GM12891 (cell line): ENCODE results near the gene RNASE4.

ENCODE experiments used
- DNase-seq: peaks from one replicate; pipeline ENCODE4 v3.0.0; 2011; ENCODE audit warnings: low spot score; ENCODE audit not compliant: insufficient read length
- FAIRE-seq: peaks from 2 replicates; lab custom pipeline; 2011; peaks lifted over from hg19 to GRCh38; lab: Jason Lieb, UNC
- PAX5 ChIP-seq: IDR thresholded peaks from 2 replicates; pipeline ENCODE4 v1.6.1; 2011; ENCODE audit warnings: low read length, moderate library complexity, mild to moderate bottlenecking; ENCODE audit not compliant: insufficient read depth, severe bottlenecking
- POLR2A ChIP-seq: IDR thresholded peaks from 2 replicates; pipeline ENCODE4 v1.6.1; 2011; ENCODE audit warnings: low read depth, low read length, control low read depth
- POLR2AphosphoS5 ChIP-seq: IDR thresholded peaks from 2 replicates; pipeline ENCODE4 v1.6.1; 2011; ENCODE audit warnings: low read depth, low read length, control low read depth
- POU2F2 ChIP-seq: IDR thresholded peaks from 2 replicates; pipeline ENCODE4 v1.6.1; 2011; ENCODE audit warnings: low read depth, mild to moderate bottlenecking, control low read depth, low read length, moderate library complexity
- SPI1 ChIP-seq: IDR thresholded peaks from 2 replicates; pipeline ENCODE4 v1.6.1; 2011; ENCODE audit warnings: low read depth, low read length, control low read depth
- TAF1 ChIP-seq: IDR thresholded peaks from 2 replicates; pipeline ENCODE4 v1.6.1; 2011; ENCODE audit warnings: low read depth, low read length, control low read depth

The RNASE4 gene

DNA sequence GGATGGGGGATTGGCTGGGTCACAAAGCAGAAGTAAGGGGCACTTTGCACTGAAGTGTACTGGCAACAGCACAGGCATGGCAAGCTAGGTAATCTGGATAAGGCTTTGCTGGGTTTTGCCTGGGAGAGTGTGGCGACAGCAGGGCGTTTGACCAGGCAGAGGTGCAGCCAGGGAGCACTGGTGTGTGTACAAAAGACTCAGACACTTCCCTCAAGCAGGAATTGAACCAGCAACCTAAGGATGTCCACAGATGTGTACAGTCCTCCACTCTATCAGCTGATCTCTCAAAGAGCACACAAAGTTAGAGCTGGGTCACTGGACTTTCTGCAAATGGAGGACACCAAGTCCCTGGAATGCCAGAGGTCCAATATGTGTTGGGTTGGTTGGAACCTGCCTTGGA is 15.4 kb upstream of the RNASE4 start:
- FAIRE-seq: no peak
- no peak for DNase-seq
- no peak for TF ChIP-seq POU2F2
- TF ChIP-seq POLR2AphosphoS5: no peak
- TF ChIP-seq SPI1: no peak
- TF ChIP-seq POLR2A: no peak
- no peak for TF ChIP-seq TAF1
- no peak for TF ChIP-seq PAX5

GRCh38 chr14:20671597-20672283 is 12.6 kb upstream of the RNASE4 start:
- FAIRE-seq (peak; percentile 47), DNase-seq (no peak)
- TF ChIP-seq SPI1 (peak; percentile 16; the same call in 1 of the 2 replicates), POU2F2 (no peak)

- TF ChIP-seq POU2F2 (no peak), POLR2A (no peak), PAX5 (no peak), TAF1 (no peak), SPI1 (no peak)
- DNase-seq (no peak), FAIRE-seq (no peak)
Observed at GRCh38 chr14:20675669-20676068, 8.7 kb upstream of the RNASE4 start.

GRCh38 chr14:20676072-20676471 is 8.3 kb upstream of the RNASE4 start:
- FAIRE-seq (no peak), DNase-seq (no peak)
- TF ChIP-seq POLR2AphosphoS5: no peak
- TF ChIP-seq POLR2A: no peak
- TF ChIP-seq TAF1: no peak
- TF ChIP-seq SPI1: no peak
- no peak for TF ChIP-seq PAX5
- TF ChIP-seq POU2F2: no peak

DNA sequence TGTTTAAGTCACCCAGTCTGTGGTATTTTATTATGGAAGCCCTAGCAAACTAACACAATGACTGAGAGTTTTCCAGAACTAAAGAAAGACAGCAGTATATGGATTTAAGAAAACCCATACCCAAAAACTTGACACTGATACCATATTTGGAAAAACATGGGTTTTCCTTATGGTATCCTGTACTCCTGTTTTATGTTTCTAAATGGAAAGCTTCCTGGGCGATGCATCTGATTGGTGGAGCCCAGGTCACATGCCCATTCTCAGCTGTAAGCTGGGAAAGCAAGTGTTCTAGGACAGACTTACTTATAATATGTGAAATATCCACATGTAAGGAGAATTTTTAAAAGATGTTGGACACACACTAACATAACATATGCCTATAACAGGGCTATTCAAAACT is 4.5 kb upstream of the RNASE4 start:
- DNase-seq (no peak), FAIRE-seq (no peak)
- TF ChIP-seq SPI1 (no peak), POLR2AphosphoS5 (no peak), POU2F2 (no peak), TAF1 (no peak), POLR2A (no peak), PAX5 (no peak)

- no peak for FAIRE-seq
- TF ChIP-seq TAF1: no peak
- TF ChIP-seq POU2F2: no peak
- TF ChIP-seq POLR2AphosphoS5: no peak
- no peak for TF ChIP-seq PAX5
- TF ChIP-seq SPI1: no peak
- TF ChIP-seq POLR2A: no peak
- DNase-seq: no peak
Observed at GRCh38 chr14:20680363-20680762, 4.0 kb upstream of the RNASE4 start.

- DNase-seq (peak; percentile 51), FAIRE-seq (peak; percentile 54)
- no peak for TF ChIP-seq POLR2A
- no peak for TF ChIP-seq POU2F2
- TF ChIP-seq PAX5: no peak
- no peak for TF ChIP-seq TAF1
- TF ChIP-seq SPI1: no peak; the same call in 1 of the 2 replicates
- TF ChIP-seq POLR2AphosphoS5: no peak
Observed at GRCh38 chr14:20680843-20681347, 3.5 kb upstream of the RNASE4 start.

DNA sequence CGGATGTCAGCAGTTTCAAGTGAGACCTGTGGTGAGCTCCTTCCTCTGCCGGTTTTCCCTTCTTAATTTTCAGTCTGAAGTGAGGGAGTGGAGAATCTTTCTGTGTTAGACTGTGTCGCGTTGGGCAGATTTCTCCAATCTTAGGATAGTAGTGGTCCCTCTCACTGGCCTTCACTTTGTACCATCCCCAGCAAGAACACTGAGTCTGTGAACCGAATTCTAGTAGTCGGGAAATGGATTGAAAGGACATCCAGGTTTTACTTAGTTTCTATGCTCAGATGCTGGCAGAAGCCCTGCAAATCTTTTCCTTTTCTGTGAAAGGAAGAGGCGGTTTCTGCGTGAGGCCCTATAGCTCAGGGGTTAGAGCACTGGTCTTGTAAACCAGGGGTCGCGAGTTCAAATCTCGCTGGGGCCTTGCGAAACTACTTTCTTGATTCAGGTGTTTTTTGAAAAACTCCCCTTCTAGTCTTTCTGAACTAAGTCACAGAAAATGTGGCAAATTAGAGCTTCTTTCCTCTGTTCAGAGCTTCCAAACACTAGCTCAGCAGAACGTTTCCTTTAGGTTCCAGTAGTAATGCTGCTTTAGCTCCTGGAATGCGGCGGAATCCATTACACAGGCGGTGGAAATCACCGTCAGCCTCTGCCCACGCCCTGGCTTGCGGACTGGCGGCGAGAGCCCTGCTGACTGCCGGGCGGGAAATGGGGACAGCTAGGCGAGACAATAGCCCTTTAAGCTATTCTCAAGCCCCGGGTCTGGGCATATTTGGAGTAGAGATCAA is 2.8 kb upstream of the RNASE4 start:
- DNase-seq: no peak
- TF ChIP-seq POLR2AphosphoS5 (no peak), SPI1 (peak; percentile 79; the same call in 1 of the 2 replicates)
- peak; percentile 66 for FAIRE-seq

- FAIRE-seq (no peak), DNase-seq (no peak)
- TF ChIP-seq POLR2A (no peak), PAX5 (no peak), SPI1 (no peak), TAF1 (no peak), POLR2AphosphoS5 (no peak), POU2F2 (no peak)
Observed at GRCh38 chr14:20682127-20682434, 2.3 kb upstream of the RNASE4 start.

- peak; percentile 47 for DNase-seq
- FAIRE-seq: peak; percentile 85
- TF ChIP-seq PAX5 (no peak), POLR2AphosphoS5 (peak; percentile 77; the same call in 1 of the 2 replicates), POU2F2 (0 out of 2 replicates have a peak, but pooled peaks have one; percentile 45), POLR2A (peak; percentile 83), TAF1 (peak; percentile 65), SPI1 (peak; percentile 60)
Observed at GRCh38 chr14:20682435-20683124, 1.8 kb upstream of the RNASE4 start.
